GM13976 (cell line): ENCODE data around the gene HSD17B3.

Experiments
- DNase-seq: peaks from one replicate; pipeline ENCODE4 v3.0.0; 2012; ENCODE audit warnings: low spot score
- CTCF ChIP-seq: IDR thresholded peaks from 2 replicates; pipeline ENCODE4 v1.5.1; 2012; ENCODE audit warnings: borderline replicate concordance, mild to moderate bottlenecking; ENCODE audit not compliant: insufficient read depth; ENCODE audit errors: extremely low read depth, missing control alignments, control extremely low read depth
- in situ Hi-C: fragments of 300-500 bp; cut with MboI; formaldehyde crosslinking; loops from one replicate; pipeline ENCODE4 v1.12.0; 2022; ENCODE audit warnings: low sequenced_read_pairs, mixed read lengths, inconsistent platforms; ENCODE audit not compliant: unreplicated experiment

HSD17B3 gene

GRCh38 chr9:96203867-96204501 is 98.0 kb downstream of the HSD17B3 start:
- no peak for DNase-seq
- TF ChIP-seq CTCF, result no peak
- in situ Hi-C loops, result no loop called here

- no peak for DNase-seq
- in situ Hi-C loops, result no loop called here
- no peak for TF ChIP-seq CTCF
Measured at GRCh38 chr9:96202971-96203780, 98.8 kb downstream of the HSD17B3 start.

GRCh38 chr9:96201140-96201539 is 100.8 kb downstream of the HSD17B3 start:
- in situ Hi-C loops, result no loop called here
- no peak for DNase-seq
- no peak for TF ChIP-seq CTCF

- in situ Hi-C loops, result no loop called here
- TF ChIP-seq CTCF, result no peak
- DNase-seq, result no peak
Measured at GRCh38 chr9:96199006-96199405, 103.0 kb downstream of the HSD17B3 start.

GRCh38 chr9:96195541-96195940 is 106.4 kb downstream of the HSD17B3 start:
- in situ Hi-C loops, result no loop called here
- DNase-seq, result no peak
- TF ChIP-seq CTCF, result no peak

- DNase-seq, result no peak
- in situ Hi-C loops, result no loop called here
Measured at GRCh38 chr9:96193236-96193755, 108.7 kb downstream of the HSD17B3 start.

More at GRCh38 chr9:96193236-96193755, 108.7 kb downstream of the HSD17B3 start:
- no peak for TF ChIP-seq CTCF
